Measurements from ENCODE around the gene SNX20.

The SNX20 gene

GRCh38 chr16:50721549-50722404 is 40.7 kb upstream of the SNX20 start:
- Histone ChIP-seq H4K20me1 (ENCODE audit: insufficient read depth) (no peaks in the 10 kb centered on the region), H3K4me3 (IDR thresholded peaks at IDR 0.05; ENCODE audit: insufficient read depth, low read depth, low read length) (no peak overlapping the region), H2AFZ (ENCODE audit: low read depth) (no peak overlapping the region), H3K27me3 (ENCODE audit: insufficient read depth, low read depth) (no peaks in the 10 kb centered on the region), H3K9ac (no peak overlapping the region), H3K36me3 (ENCODE audit: insufficient read depth) (no peaks in the 10 kb centered on the region), H3K27ac (no peak overlapping the region), H3K79me2 (ENCODE audit: insufficient read depth, low read depth) (no peaks in the 10 kb centered on the region), H3K4me2 (no peak overlapping the region), H3K4me1 (ENCODE audit: low read depth, poor library complexity, severe bottlenecking) (no peaks in the 10 kb centered on the region)
- TF ChIP-seq, protein P1, sequence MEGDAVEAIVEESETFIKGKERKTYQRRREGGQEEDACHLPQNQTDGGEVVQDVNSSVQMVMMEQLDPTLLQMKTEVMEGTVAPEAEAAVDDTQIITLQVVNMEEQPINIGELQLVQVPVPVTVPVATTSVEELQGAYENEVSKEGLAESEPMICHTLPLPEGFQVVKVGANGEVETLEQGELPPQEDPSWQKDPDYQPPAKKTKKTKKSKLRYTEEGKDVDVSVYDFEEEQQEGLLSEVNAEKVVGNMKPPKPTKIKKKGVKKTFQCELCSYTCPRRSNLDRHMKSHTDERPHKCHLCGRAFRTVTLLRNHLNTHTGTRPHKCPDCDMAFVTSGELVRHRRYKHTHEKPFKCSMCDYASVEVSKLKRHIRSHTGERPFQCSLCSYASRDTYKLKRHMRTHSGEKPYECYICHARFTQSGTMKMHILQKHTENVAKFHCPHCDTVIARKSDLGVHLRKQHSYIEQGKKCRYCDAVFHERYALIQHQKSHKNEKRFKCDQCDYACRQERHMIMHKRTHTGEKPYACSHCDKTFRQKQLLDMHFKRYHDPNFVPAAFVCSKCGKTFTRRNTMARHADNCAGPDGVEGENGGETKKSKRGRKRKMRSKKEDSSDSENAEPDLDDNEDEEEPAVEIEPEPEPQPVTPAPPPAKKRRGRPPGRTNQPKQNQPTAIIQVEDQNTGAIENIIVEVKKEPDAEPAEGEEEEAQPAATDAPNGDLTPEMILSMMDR (conservative IDR thresholded peaks at IDR 0.05; ENCODE audit: low read depth, low read length) = no peak

DNA sequence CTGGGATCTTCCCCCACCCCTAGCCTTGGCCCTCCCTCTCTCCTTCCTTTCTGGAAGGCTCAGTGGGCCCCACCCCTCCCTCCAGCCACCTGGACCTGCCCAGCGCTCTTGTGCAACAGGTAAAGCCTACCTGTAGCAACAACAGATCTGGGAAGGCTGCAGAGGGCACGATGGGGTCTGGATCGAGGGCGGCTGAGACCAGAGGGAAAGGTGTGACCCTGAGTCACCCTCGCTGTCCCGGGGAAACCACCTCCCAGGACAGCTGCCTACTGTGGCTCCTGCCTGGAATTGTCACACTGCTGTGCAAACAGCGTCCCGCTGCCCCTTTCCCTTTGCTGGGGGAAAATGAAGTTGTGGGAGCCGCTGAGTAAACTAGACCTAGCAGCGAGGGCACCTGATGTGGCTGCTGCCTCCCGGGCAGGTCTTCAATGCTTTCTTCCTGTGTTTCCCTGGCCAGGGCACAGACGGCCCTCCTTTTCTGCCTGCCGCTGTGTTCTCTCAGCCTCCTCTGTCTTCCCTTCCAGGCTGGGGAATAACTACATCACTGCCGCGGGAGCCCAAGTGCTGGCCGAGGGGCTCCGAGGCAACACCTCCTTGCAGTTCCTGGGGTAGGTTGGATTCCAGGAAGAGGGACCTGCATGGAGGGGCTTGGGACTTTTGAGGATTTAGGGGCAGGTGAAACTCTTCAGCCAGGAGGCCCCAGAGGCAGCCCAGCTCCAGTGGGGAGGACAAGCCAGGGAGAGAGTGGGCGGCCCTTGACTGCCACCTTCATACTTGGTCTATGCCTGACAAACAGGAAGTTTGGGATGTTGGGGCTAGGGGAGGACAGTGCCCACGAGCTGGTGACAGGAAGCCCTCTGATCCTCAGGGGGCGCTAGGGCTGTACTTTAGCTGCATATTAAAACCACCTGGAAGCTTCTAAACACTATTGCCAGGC is 38.6 kb upstream of the SNX20 start:
- TF ChIP-seq, protein P1 (conservative IDR thresholded peaks at IDR 0.05; ENCODE audit: low read depth, low read length) = no peak
- Histone ChIP-seq H3K4me1 (ENCODE audit: low read depth, poor library complexity, severe bottlenecking) (no peaks in the 10 kb centered on the region), H3K36me3 (ENCODE audit: insufficient read depth) (no peaks in the 10 kb centered on the region), H3K27me3 (ENCODE audit: insufficient read depth, low read depth) (no peaks in the 10 kb centered on the region), H4K20me1 (ENCODE audit: insufficient read depth) (no peaks in the 10 kb centered on the region), H3K9ac (no peak overlapping the region), H3K4me2 (no peak overlapping the region), H3K27ac (no peak overlapping the region), H3K4me3 (IDR thresholded peaks at IDR 0.05; ENCODE audit: insufficient read depth, low read depth, low read length) (no peak overlapping the region), H3K79me2 (ENCODE audit: insufficient read depth, low read depth) (no peaks in the 10 kb centered on the region), H2AFZ (ENCODE audit: low read depth) (no peak overlapping the region)

GRCh38 chr16:50718761-50719400 is 37.8 kb upstream of the SNX20 start:
- H4K20me1 ChIP-seq (ENCODE audit: insufficient read depth) = no peaks in the 10 kb centered on the region
- H2AFZ ChIP-seq (ENCODE audit: low read depth) = no peak overlapping the region
- H3K79me2 ChIP-seq (ENCODE audit: insufficient read depth, low read depth) = no peaks in the 10 kb centered on the region
- H3K4me3 ChIP-seq (IDR thresholded peaks at IDR 0.05; ENCODE audit: insufficient read depth, low read depth, low read length) = no peak overlapping the region
- no peak overlapping the region for H3K27ac ChIP-seq
- no peaks in the 10 kb centered on the region for H3K36me3 ChIP-seq (ENCODE audit: insufficient read depth)
- no peaks in the 10 kb centered on the region for H3K27me3 ChIP-seq (ENCODE audit: insufficient read depth, low read depth)
- H3K9ac ChIP-seq = no peak overlapping the region
- H3K4me2 ChIP-seq = no peak overlapping the region
- no peaks in the 10 kb centered on the region for H3K4me1 ChIP-seq (ENCODE audit: low read depth, poor library complexity, severe bottlenecking)
- TF ChIP-seq, protein P1 (conservative IDR thresholded peaks at IDR 0.05; ENCODE audit: low read depth, low read length) = no peak

DNA sequence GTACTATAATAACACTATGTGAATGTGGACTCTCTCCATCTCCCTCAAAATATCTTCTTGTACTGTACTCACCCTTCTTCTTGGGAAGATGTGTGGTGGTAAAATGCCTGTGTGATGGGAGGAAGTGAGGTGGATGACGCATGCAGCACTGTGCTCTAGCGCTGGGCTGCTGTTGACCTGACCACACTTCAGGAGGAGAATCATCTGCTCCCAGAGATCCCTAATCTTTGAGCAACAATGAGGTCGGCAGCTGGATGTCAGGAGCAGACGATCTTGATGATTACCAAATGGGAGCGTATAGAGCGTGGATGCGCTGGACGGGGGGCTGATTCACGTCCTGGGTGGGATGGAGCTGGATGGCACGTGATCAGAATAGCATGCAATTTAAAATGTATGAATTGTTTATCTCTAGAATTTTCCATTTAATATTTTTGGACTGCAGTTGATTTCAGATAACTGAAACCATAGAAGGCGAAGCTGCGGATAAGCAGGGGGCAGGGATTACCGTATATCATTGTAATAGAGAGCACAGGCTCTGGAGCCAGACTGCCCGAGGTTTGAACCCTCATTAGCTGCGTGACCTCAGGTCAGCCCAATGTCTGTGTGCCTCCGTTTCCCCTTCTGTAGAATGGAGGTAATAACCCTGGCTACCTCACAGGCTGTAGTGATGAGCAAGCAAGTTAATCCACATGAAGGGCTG is 37.1 kb upstream of the SNX20 start:
- Histone ChIP-seq H2AFZ (ENCODE audit: low read depth) (no peak overlapping the region), H3K79me2 (ENCODE audit: insufficient read depth, low read depth) (no peaks in the 10 kb centered on the region), H3K4me1 (ENCODE audit: low read depth, poor library complexity, severe bottlenecking) (no peaks in the 10 kb centered on the region), H3K27me3 (ENCODE audit: insufficient read depth, low read depth) (no peaks in the 10 kb centered on the region), H3K9ac (no peak overlapping the region), H3K4me3 (IDR thresholded peaks at IDR 0.05; ENCODE audit: insufficient read depth, low read depth, low read length) (no peak overlapping the region), H3K4me2 (no peak overlapping the region), H3K27ac (no peak overlapping the region), H3K36me3 (ENCODE audit: insufficient read depth) (no peaks in the 10 kb centered on the region), H4K20me1 (ENCODE audit: insufficient read depth) (no peaks in the 10 kb centered on the region)
- TF ChIP-seq, protein P1 (conservative IDR thresholded peaks at IDR 0.05; ENCODE audit: low read depth, low read length) = no peak

Data from KMS-11 (cell line).